MCF 10A (cell line): ENCODE measurements around the gene INA. TPM values are rescaled to one million over a fixed set of nuclear protein-coding genes. Genes with fewer than 3 reads are reported as not detected.

Experiments
- Bru-seq: library from RNA; stranded (reverse); fragments of 400-500 nt; gene quantifications from one replicate; lab custom pipeline; 2021; lab: Mats Ljungman, UMichigan
- BruChase-seq, 2 experiments: library from RNA; stranded (reverse); fragments of 400-500 nt; gene quantifications; one replicate each; lab custom pipeline; 2021; lab: Mats Ljungman, UMichigan
- BruUV-seq: library from RNA; stranded (reverse); fragments of 400-500 nt; replicated peaks from 2 replicates; lab custom pipeline; 2021; lab: Mats Ljungman, UMichigan
- CTCF ChIA-PET: fragments of 300-600 bp; sonication (Branson Sonifier 250); formaldehyde crosslinking; extraction: SDS; loops from one replicate; lab custom pipeline; 2021; ENCODE audit warnings: antibody characterized with exemption, inconsistent platforms; lab: Yijun Ruan, JAX
- POLR2A ChIA-PET: fragments of 300-600, 350-650 bp; sonication (Branson Sonifier 250); formaldehyde crosslinking; extraction: SDS; loops from one replicate; lab custom pipeline; 2020; ENCODE audit warnings: antibody characterized with exemption, inconsistent platforms; lab: Yijun Ruan, JAX
- DNase-seq: peaks from one replicate; pipeline ENCODE4 v3.0.0-alpha.2; 2018; ENCODE audit not compliant: unreplicated experiment
- H3K27ac Mint-ChIP-seq: one replicate; pipeline ENCODE4 v1.8.0; 2022; ENCODE audit warnings: mild to moderate bottlenecking, low read depth, mixed read lengths; ENCODE audit not compliant: unreplicated experiment
- H3K27me3 Mint-ChIP-seq: one replicate; pipeline ENCODE4 v1.8.0; 2022; ENCODE audit warnings: mixed read lengths; ENCODE audit not compliant: insufficient read depth, unreplicated experiment
- H3K36me3 Mint-ChIP-seq: one replicate; pipeline ENCODE4 v1.8.0; 2022; ENCODE audit warnings: mild to moderate bottlenecking, moderate library complexity, mixed read lengths; ENCODE audit not compliant: insufficient read depth, unreplicated experiment
- H3K4me1 Mint-ChIP-seq: one replicate; pipeline ENCODE4 v1.8.0; 2022; ENCODE audit warnings: mixed read lengths; ENCODE audit not compliant: insufficient read depth, unreplicated experiment
- H3K4me3 Mint-ChIP-seq: one replicate; pipeline ENCODE4 v1.8.0; 2022; ENCODE audit warnings: mild to moderate bottlenecking, moderate library complexity, mixed read lengths; ENCODE audit not compliant: unreplicated experiment
- H3K9me3 Mint-ChIP-seq: one replicate; pipeline ENCODE4 v1.8.0; 2022; ENCODE audit warnings: mixed read lengths; ENCODE audit not compliant: unreplicated experiment
- intact Hi-C: fragments of 100-400 bp; cut with micrococcal nuclease; formaldehyde crosslinking; loops from 2 replicates; pipeline ENCODE4 v1.14.1; 2022
- long read RNA-seq: library from polyadenylated mRNA; stranded (forward); transcript quantifications from one replicate; pipeline ENCODE4 v2.0.0, GENCODE V29; 2022
- total RNA-seq: library from RNA; stranded (reverse); gene quantifications from 2 replicates; pipeline ENCODE4 v1.2.3, GENCODE V29; 2022
- TF ChIP-seq, protein P1 (sequence below): fragments of 200-600 bp; IDR thresholded peaks from one replicate; pipeline ENCODE4 v1.8.0; 2022; ENCODE audit warnings: antibody characterized with exemption, mild to moderate bottlenecking; ENCODE audit not compliant: unreplicated experiment

INA gene
- total RNA-seq (not detected in 2 replicates), Bru-seq, nascent RNA (not detected), BruChase-seq, experiment 1, labeled RNA remaining after a 6-hour chase (not detected), BruChase-seq, experiment 2, labeled RNA remaining after a 2-hour chase (percentile 7 among the genes with signal in this experiment)
- long read RNA-seq: 0 reads

DNA sequence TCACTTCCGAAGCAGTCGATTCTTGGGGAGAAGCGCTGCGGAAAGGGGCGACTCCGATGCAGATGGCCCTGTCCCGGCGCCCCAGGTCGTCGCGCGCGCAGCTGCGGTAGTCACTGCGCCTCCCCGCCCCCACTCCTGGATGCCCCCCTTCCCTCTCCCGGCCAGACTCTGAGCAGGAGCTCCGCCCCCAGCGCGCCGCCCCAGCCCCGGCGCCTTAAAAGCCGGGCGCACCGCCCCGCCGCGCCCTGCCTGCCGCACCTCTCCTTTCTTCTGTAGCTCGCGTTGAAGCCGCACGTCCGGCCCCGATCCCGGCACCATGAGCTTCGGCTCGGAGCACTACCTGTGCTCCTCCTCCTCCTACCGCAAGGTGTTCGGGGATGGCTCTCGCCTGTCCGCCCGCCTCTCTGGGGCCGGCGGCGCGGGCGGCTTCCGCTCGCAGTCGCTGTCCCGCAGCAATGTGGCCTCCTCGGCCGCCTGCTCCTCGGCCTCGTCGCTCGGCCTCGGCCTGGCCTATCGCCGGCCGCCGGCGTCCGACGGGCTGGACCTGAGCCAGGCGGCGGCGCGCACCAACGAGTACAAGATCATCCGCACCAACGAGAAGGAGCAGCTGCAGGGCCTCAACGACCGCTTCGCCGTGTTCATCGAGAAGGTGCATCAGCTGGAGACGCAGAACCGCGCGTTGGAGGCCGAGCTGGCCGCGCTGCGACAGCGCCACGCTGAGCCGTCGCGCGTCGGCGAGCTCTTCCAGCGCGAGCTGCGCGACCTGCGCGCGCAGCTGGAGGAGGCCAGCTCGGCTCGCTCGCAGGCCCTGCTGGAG, at the start of gene INA:
INA (plus strand) TSS at position 243 of the 817 bp plus-strand sequence; CDS start at position 317, 74 bp downstream.
- peaks cover 39% of the 10 kb centered on the region for H3K27me3 Mint-ChIP-seq
- POLR2A ChIA-PET: interaction anchor here (0.6 to 1.4 kb wide), 3 partner anchors 10 to 41 kb away, joined by 3 read pairs; no protein-coding TSS in a partner anchor
- CTCF ChIA-PET: no interaction called here
- no peaks in the 10 kb centered on the region for H3K36me3 Mint-ChIP-seq
- no TSS peak for BruUV-seq
- H3K27ac Mint-ChIP-seq: no peak within 1 kb of the TSS
- TF ChIP-seq, protein P1, sequence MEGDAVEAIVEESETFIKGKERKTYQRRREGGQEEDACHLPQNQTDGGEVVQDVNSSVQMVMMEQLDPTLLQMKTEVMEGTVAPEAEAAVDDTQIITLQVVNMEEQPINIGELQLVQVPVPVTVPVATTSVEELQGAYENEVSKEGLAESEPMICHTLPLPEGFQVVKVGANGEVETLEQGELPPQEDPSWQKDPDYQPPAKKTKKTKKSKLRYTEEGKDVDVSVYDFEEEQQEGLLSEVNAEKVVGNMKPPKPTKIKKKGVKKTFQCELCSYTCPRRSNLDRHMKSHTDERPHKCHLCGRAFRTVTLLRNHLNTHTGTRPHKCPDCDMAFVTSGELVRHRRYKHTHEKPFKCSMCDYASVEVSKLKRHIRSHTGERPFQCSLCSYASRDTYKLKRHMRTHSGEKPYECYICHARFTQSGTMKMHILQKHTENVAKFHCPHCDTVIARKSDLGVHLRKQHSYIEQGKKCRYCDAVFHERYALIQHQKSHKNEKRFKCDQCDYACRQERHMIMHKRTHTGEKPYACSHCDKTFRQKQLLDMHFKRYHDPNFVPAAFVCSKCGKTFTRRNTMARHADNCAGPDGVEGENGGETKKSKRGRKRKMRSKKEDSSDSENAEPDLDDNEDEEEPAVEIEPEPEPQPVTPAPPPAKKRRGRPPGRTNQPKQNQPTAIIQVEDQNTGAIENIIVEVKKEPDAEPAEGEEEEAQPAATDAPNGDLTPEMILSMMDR: no peak
- intact Hi-C loops: no loop called here
- no peak within 1 kb of the TSS for H3K4me3 Mint-ChIP-seq
- DNase-seq: no peak
- peaks cover 7% of the 10 kb centered on the region for H3K9me3 Mint-ChIP-seq
- H3K4me1 Mint-ChIP-seq: peaks cover 12% of the 10 kb centered on the region

DNA sequence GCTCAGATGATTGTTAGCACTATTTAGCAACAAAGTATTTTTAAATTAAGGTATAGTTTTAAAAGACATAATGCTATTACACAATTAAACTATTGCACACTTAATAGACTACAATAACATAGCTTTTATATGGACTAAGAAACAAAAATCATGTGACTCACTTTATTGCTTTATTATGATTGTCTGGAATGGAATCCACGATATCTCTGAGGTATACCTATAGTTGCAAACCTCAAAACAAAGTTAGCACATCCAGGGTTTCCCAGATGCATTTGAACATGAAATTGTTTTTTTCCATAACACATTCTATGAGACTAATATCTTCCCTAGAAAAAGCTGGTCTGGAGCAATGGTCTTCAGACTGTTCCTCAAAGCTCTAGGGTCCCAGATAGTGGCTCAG, 49.5 kb upstream of the INA start:
- no peak overlapping the region for H3K4me3 Mint-ChIP-seq
- CTCF ChIA-PET: interaction anchor here (0.6 to 0.9 kb wide), 5 partner anchors 13 to 325 kb away, joined by 3 to 6 read pairs (median 3); partner anchors contain the start of gene NT5C2
- TF ChIP-seq, protein P1: no peak
- BruUV-seq: no TSS peak
- intact Hi-C loops: no loop called here
- no peak overlapping the region for H3K27ac Mint-ChIP-seq
- H3K27me3 Mint-ChIP-seq: no peaks in the 10 kb centered on the region
- DNase-seq: peak; percentile 36
- POLR2A ChIA-PET: interaction anchor here (0.6 to 3.6 kb wide), 7 partner anchors 14 to 310 kb away, joined by 3 to 26 read pairs (median 5); partner anchors contain the start of gene NT5C2
- H3K9me3 Mint-ChIP-seq: peaks cover 10% of the 10 kb centered on the region
- peaks cover 10% of the 10 kb centered on the region for H3K4me1 Mint-ChIP-seq
- no peaks in the 10 kb centered on the region for H3K36me3 Mint-ChIP-seq

DNA sequence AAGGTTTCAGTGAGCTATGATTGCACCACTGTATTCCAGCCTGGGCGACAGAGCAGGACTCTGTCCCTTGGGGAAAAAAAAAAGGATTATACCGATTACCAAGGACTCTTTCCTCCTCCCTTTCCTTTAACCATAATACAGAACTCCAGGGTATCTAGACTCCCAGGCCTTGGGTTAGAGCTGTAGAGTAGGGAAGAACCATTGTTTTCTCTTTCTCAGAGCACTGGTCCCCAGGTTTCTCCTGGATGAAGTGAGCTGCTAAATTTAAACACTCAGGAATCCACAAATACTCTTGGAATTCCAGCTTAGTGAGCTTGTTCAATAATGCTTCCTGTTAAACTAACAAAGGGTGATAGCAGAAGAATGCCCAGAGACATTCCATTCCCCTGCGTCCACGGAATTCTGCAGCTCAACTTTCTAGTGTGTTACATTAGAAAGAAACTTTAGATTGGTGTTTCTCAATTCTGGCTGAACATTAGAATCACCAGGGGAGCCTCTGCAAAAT, 45.8 kb upstream of the INA start:
- H3K36me3 Mint-ChIP-seq: no peaks in the 10 kb centered on the region
- POLR2A ChIA-PET: interaction anchor here (0.9 to 2.0 kb wide), 6 partner anchors 11 to 587 kb away, joined by 3 to 22 read pairs (median 5); partner anchors contain the start of genes NT5C2 and TRIM8
- no TSS peak for BruUV-seq
- no peaks in the 10 kb centered on the region for H3K27me3 Mint-ChIP-seq
- DNase-seq: peak; percentile 79
- TF ChIP-seq, protein P1: no peak
- no peak overlapping the region for H3K27ac Mint-ChIP-seq
- intact Hi-C loops: no loop called here
- no peak overlapping the region for H3K4me3 Mint-ChIP-seq
- CTCF ChIA-PET: interaction anchor here (0.6 to 2.3 kb wide), 7 partner anchors 13 to 444 kb away, joined by 3 to 20 read pairs (median 4); no protein-coding TSS in a partner anchor
- no peaks in the 10 kb centered on the region for H3K9me3 Mint-ChIP-seq
- peaks cover 17% of the 10 kb centered on the region for H3K4me1 Mint-ChIP-seq
